GM18858 (cell line): Measurements from ENCODE around the gene GFI1.

ENCODE experiments used
- ATAC-seq: cut with Tn5 transposase; IDR thresholded peaks from one replicate; pipeline ENCODE4 v1.9.1; 2021; ENCODE audit not compliant: unreplicated experiment

GFI1 gene

GRCh38 chr1:92488832-92489231 is 2.1 kb upstream of the GFI1 start:
- no peak for ATAC-seq

GRCh38 chr1:92488416-92488815 is 1.7 kb upstream of the GFI1 start:
- ATAC-seq = no peak

DNA sequence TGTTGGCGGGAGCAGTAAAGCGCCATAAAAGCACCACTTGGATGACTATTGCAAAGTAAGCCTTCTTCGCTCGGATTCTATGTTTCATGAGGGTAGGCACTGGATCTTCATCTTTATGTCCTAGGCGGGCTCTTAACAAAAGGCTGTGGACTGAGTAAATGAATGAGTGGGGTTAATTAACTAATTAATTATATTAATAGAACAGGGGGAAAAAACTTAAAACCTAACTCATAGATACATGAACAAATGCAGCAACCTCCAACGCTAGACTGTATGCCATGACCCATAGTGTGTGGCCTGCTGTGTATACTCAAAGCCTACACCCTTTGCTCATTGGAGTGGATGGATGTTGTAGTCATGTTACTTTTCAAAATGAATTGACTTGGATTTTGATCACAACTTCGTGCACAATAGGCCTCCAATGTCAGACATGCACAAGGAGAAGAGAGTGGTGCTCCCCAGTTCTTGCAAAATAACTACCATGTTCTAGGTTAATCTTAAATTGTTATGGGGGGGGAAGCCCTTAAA is 417 bp upstream of the GFI1 start:
- no peak for ATAC-seq

- ATAC-seq = peak; percentile 44
Measured at GRCh38 chr1:92485381-92486250, 1.1 kb downstream of the GFI1 start.

DNA sequence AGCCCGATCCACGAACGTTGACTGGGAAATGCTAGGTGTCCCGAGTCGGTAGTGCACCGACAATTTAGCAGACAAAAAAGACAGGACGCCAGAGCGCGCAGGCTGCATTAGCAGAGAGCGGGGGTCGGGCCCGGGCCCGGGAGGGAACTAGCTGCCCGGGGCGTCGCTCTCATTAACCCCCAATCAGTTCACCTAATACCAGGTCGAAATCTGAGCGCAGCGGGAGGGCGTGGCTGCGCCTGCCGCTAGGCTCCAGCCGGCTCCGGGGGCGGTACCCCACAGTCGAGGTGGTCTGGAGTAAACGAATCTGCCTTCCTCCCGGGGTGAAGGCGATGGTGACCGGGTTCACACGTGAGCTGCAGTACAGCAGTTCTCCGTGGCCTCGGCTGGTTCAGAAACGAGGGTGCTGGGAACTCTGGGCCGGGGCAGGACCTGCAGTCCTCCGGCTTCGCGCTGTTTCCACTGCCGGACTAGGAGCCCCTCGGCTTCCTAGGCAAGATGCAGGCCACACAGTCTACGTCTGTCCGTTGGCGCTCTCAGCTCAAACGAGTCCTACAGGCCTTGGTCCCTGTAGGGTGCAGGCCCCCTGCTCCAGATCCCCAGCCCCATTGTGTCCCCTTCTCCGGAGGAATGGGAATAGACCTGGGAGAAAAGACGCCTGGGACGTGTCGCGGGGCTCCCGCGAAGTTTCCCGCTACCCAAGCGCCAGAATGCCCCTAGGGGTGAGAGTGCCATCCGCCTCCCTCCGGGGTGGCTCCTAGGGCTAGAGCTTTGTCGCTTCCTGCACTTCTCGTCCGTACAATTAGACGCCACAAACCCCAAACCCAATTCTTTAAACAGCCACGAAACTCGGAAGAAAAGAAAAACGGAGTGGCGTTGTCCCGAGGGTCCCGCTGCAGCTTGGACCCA is 2.0 kb downstream of the GFI1 start:
- ATAC-seq = no peak

GRCh38 chr1:92483610-92484471 is 2.9 kb downstream of the GFI1 start:
- ATAC-seq = no peak

DNA sequence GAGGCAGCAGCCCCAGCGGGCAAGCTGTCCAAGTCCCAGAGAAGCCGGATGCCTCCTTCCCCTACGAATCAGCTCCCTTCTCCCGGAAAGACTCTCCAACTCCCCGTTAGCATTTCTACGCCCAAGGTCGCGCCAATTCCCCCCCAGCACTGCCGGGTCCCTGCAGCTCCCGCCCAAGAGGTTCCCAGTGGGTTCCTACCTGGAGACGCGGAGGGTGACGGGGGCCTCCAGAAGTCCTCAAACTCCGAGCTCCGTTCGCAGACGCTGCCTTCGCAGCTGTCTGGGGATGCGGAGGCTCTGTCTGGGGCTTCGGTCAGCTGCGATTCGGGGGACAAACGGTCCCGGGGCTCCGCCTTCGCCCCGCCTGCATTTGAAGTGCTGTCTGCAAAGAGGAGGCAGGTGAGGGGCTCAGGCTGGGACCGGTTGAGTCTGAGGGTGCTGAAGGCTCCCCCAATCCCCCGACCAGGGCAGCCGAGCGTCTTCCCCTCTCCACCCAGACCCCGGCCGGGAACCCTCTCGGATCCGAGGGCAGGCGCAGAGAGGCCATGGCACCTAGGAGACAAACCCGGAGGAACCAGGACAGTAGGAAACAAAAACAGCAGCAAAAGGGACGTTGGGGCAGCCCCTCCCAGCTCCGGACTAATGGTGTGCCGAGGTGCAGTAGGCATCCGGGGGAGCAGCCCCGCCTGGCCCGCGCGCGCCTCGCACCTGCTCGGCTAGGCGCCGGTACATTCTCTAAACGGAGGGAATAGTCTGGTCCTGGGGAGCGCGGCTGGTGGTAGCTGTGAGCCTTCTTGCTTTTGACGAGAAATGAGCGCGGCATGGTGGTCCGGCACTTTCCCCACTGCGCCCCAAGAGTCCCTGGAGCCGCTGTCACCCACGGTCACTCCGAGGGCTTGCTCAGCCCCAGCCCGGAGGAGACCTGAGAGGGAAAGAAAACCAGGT is 3.8 kb downstream of the GFI1 start:
- ATAC-seq = no peak

GRCh38 chr1:92481971-92482664 is 4.6 kb downstream of the GFI1 start:
- ATAC-seq = no peak

- no peak for ATAC-seq
Measured at GRCh38 chr1:92481599-92481925, 5.2 kb downstream of the GFI1 start.

GRCh38 chr1:92480813-92481598 is 5.7 kb downstream of the GFI1 start:
- ATAC-seq = no peak

GRCh38 chr1:92480200-92480812 is 6.4 kb downstream of the GFI1 start:
- no peak for ATAC-seq

DNA sequence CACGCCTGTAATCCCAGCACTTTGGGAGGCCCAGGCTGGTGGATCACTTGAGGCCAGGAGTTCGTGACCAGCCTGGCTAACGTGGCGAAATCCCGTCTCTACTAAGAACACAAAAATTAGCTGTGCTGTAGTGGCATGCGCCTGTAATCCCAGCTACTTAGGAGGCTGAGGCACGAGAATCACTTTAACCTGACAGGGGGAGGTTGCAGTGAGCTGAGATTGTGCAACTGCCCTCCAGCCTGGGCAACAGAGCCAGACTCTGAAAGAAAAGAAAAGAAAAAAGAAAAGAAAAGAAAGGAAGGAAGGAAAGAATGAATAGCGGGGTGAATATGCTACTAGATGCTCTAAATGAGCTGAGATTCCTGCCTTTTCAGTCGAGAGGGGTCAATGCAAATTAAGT is 7.1 kb downstream of the GFI1 start:
- no peak for ATAC-seq

DNA sequence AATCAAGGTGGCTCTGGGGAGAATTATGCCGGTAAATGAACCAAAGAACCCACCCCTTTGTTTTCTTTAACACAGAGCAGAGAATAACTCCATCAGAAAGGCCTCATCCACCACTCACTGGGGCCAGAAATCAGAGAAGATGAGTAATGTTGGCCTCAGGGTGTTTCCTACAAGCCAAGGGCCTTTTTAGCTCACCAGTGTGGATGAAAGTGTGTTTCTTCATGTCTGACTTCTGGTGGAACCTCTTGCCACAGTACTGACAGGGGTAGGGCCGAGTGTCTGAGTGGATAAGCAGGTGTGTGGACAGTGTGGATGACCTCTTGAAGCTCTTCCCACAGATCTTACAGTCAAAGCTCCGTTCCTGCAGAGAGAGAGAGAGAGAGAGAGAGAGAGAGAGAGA is 8.3 kb downstream of the GFI1 start:
- ATAC-seq = no peak

GRCh38 chr1:92476071-92476631 is 10.6 kb downstream of the GFI1 start:
- ATAC-seq = no peak

GRCh38 chr1:92475029-92475428 is 11.7 kb downstream of the GFI1 start:
- ATAC-seq = no peak

GRCh38 chr1:92473781-92474495 is 12.8 kb downstream of the GFI1 start:
- peak; percentile 79 for ATAC-seq

- ATAC-seq = no peak
Measured at GRCh38 chr1:92470216-92470615, 16.5 kb downstream of the GFI1 start.
